GM12878 (cell line): ENCODE measurements around the gene VSIG10L2. TPM values are rescaled to one million over a fixed set of nuclear protein-coding genes. Genes with fewer than 3 reads are reported as not detected.

Experiments
- CBX5 ChIP-seq: sonication (generic); IDR thresholded peaks from 2 replicates; pipeline ENCODE4 v1.6.1; 2016; ENCODE audit warnings: low read depth, moderate library complexity, mild to moderate bottlenecking, inconsistent platforms
- CREM ChIP-seq: IDR thresholded peaks from 2 replicates; pipeline ENCODE4 v1.6.1; 2014; ENCODE audit warnings: antibody characterized with exemption, low read depth
- EED ChIP-seq: sonication (generic); IDR thresholded peaks from 2 replicates; pipeline ENCODE4 v1.6.1; 2016; ENCODE audit warnings: antibody characterized with exemption, low read depth
- PAX8 ChIP-seq: fragments of 450-650 bp; IDR thresholded peaks from 2 replicates; pipeline ENCODE4 v1.6.1; 2017; ENCODE audit warnings: mild to moderate bottlenecking, moderate library complexity
- RAD51 ChIP-seq: fragments of 450-650 bp; IDR thresholded peaks from 2 replicates; pipeline ENCODE4 v1.6.1; 2016; ENCODE audit warnings: moderate library complexity, mild to moderate bottlenecking, inconsistent platforms
- SUZ12 ChIP-seq: fragments of 200-600 bp; sonication (generic); IDR thresholded peaks from one replicate; pipeline ENCODE4 v1.6.1; 2018; ENCODE audit warnings: antibody characterized with exemption, mild to moderate bottlenecking; ENCODE audit not compliant: unreplicated experiment
- ZBED1 ChIP-seq: IDR thresholded peaks from 2 replicates; pipeline ENCODE4 v1.6.1; 2016; ENCODE audit warnings: borderline replicate concordance
- ZNF274 ChIP-seq: IDR thresholded peaks from one replicate; pipeline ENCODE4 v1.8.0; 2011; ENCODE audit not compliant: insufficient read length, insufficient read depth
- polyA plus RNA-seq, 11 experiments: library from polyadenylated mRNA; depleted of rRNA in 4 of 11; unstranded in 6 of 11; stranded (reverse) in 5 of 11; fragments of >200 nt; fragmentation: Nextera tagmentation in 4 of 11; fragmentation: Illumina TruSeq in 1 of 11; extraction: Ambion mirVana in 4 of 11; extraction: Trizol in 1 of 11; gene quantifications; 1 replicate in 1 of 11; 2 replicates in 10 of 11; pipeline versions ENCODE4 v1.2.1 to v1.2.3, GENCODE V29; 2011 to 2016; ENCODE audit warnings: inconsistent platforms in 2 of 11, missing spikeins in 2 of 11, low read depth in 1 of 11
- total RNA-seq, 4 experiments: library from RNA; depleted of rRNA in 3 of 4; stranded (reverse); fragments of >200 nt in 3 of 4; fragmentation: Illumina TruSeq in 1 of 4; extraction: Trizol in 1 of 4; gene quantifications; 2 replicates each; pipeline versions ENCODE4 v1.2.1 to v1.2.3, GENCODE V29; 2013 to 2021
- TF ChIP-seq, protein P1 (sequence below): IDR thresholded peaks from 2 replicates; pipeline ENCODE4 v1.6.1; 2011; ENCODE audit warnings: borderline replicate concordance, low read depth, mild to moderate bottlenecking, moderate library complexity, mixed read lengths, low read length; ENCODE audit not compliant: insufficient read depth; ENCODE audit errors: extremely low read length
- TF ChIP-seq, protein P2 (sequence below): IDR thresholded peaks from 2 replicates; pipeline ENCODE4 v1.6.1; 2011; ENCODE audit warnings: borderline replicate concordance, low read depth, mild to moderate bottlenecking, moderate library complexity, low read length; ENCODE audit not compliant: insufficient read depth, poor library complexity, severe bottlenecking
- TF ChIP-seq, protein P3 (sequence below): fragments of 450-650 bp; formaldehyde crosslinking; IDR thresholded peaks from 2 replicates; pipeline ENCODE4 v1.4.0; 2020; ENCODE audit warnings: mild to moderate bottlenecking, moderate library complexity
- TF ChIP-seq, protein P4 (sequence below): fragments of 450-650 bp; IDR thresholded peaks from 2 replicates; pipeline ENCODE4 v1.6.1; 2017; ENCODE audit warnings: mild to moderate bottlenecking
- TF ChIP-seq, protein P5 (sequence below): fragments of 450-650 bp; IDR thresholded peaks from 2 replicates; pipeline ENCODE4 v1.6.1; 2017; ENCODE audit warnings: borderline replicate concordance
- TF ChIP-seq, protein P6 (sequence below): fragments of 450-650 bp; IDR thresholded peaks from 2 replicates; pipeline ENCODE4 v1.6.1; 2017; ENCODE audit warnings: low read depth, mild to moderate bottlenecking, moderate library complexity

The VSIG10L2 gene
- total and polyA plus RNA-seq, 10 of the 15 experiments (the other 5 are each of a cell fraction or from before 2014, with no cell fraction given): 0.02 TPM; not detected in 9

DNA sequence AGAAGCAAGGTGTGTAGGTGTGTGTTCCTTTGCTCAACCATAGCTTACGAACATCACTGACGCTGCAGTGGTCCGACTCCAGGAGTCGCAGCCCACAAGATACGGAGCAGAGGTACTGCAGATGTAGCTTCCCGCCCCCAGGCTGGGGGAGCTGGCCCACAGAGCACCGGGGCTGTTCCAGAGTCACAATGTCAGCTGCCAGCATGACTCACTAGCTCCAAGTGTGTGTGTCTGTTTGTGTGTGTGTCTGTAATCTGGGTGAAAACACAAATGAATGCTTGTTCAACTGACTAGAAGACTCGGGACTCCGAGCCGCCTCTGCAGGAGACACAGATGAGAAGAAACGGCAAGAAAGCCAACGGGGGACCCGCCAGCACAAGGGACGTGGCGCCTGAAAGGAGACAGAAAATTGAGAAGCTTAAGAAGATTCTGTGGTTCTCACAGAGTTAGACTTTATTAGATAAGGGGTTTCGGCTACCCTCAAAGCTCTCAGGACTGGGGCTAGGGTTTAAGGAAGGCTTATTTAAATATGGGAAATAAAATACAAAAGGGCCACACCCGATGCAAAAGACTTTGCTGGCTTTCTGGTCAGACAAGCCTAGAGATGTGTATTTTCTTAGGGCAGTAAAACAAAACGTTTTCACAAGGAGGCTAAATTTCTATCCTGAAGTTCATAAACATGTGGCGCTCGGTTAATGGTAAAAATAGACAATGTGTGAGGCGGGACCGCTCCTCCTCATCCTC lies 10.7 kb downstream of the VSIG10L2 start (continued):
- TF ChIP-seq, protein P1, sequence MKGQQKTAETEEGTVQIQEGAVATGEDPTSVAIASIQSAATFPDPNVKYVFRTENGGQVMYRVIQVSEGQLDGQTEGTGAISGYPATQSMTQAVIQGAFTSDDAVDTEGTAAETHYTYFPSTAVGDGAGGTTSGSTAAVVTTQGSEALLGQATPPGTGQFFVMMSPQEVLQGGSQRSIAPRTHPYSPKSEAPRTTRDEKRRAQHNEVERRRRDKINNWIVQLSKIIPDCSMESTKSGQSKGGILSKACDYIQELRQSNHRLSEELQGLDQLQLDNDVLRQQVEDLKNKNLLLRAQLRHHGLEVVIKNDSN: no peak
- TF ChIP-seq, protein P2, sequence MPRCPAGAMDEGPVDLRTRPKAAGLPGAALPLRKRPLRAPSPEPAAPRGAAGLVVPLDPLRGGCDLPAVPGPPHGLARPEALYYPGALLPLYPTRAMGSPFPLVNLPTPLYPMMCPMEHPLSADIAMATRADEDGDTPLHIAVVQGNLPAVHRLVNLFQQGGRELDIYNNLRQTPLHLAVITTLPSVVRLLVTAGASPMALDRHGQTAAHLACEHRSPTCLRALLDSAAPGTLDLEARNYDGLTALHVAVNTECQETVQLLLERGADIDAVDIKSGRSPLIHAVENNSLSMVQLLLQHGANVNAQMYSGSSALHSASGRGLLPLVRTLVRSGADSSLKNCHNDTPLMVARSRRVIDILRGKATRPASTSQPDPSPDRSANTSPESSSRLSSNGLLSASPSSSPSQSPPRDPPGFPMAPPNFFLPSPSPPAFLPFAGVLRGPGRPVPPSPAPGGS: no peak
- no peak for TF ChIP-seq ZNF274
- TF ChIP-seq PAX8: no peak
- TF ChIP-seq CREM: no peak
- TF ChIP-seq, protein P3, sequence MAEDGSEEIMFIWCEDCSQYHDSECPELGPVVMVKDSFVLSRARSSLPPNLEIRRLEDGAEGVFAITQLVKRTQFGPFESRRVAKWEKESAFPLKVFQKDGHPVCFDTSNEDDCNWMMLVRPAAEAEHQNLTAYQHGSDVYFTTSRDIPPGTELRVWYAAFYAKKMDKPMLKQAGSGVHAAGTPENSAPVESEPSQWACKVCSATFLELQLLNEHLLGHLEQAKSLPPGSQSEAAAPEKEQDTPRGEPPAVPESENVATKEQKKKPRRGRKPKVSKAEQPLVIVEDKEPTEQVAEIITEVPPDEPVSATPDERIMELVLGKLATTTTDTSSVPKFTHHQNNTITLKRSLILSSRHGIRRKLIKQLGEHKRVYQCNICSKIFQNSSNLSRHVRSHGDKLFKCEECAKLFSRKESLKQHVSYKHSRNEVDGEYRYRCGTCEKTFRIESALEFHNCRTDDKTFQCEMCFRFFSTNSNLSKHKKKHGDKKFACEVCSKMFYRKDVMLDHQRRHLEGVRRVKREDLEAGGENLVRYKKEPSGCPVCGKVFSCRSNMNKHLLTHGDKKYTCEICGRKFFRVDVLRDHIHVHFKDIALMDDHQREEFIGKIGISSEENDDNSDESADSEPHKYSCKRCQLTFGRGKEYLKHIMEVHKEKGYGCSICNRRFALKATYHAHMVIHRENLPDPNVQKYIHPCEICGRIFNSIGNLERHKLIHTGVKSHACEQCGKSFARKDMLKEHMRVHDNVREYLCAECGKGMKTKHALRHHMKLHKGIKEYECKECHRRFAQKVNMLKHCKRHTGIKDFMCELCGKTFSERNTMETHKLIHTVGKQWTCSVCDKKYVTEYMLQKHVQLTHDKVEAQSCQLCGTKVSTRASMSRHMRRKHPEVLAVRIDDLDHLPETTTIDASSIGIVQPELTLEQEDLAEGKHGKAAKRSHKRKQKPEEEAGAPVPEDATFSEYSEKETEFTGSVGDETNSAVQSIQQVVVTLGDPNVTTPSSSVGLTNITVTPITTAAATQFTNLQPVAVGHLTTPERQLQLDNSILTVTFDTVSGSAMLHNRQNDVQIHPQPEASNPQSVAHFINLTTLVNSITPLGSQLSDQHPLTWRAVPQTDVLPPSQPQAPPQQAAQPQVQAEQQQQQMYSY: no peak
- no peak for TF ChIP-seq ZBED1
- no peak for TF ChIP-seq CBX5
- TF ChIP-seq EED: no peak
- TF ChIP-seq, protein P4, sequence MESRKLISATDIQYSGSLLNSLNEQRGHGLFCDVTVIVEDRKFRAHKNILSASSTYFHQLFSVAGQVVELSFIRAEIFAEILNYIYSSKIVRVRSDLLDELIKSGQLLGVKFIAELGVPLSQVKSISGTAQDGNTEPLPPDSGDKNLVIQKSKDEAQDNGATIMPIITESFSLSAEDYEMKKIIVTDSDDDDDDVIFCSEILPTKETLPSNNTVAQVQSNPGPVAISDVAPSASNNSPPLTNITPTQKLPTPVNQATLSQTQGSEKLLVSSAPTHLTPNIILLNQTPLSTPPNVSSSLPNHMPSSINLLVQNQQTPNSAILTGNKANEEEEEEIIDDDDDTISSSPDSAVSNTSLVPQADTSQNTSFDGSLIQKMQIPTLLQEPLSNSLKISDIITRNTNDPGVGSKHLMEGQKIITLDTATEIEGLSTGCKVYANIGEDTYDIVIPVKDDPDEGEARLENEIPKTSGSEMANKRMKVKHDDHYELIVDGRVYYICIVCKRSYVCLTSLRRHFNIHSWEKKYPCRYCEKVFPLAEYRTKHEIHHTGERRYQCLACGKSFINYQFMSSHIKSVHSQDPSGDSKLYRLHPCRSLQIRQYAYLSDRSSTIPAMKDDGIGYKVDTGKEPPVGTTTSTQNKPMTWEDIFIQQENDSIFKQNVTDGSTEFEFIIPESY: no peak
- TF ChIP-seq, protein P5, sequence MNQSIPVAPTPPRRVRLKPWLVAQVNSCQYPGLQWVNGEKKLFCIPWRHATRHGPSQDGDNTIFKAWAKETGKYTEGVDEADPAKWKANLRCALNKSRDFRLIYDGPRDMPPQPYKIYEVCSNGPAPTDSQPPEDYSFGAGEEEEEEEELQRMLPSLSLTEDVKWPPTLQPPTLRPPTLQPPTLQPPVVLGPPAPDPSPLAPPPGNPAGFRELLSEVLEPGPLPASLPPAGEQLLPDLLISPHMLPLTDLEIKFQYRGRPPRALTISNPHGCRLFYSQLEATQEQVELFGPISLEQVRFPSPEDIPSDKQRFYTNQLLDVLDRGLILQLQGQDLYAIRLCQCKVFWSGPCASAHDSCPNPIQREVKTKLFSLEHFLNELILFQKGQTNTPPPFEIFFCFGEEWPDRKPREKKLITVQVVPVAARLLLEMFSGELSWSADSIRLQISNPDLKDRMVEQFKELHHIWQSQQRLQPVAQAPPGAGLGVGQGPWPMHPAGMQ: no peak
- no peak for TF ChIP-seq RAD51
- TF ChIP-seq SUZ12: no peak
- TF ChIP-seq, protein P6, sequence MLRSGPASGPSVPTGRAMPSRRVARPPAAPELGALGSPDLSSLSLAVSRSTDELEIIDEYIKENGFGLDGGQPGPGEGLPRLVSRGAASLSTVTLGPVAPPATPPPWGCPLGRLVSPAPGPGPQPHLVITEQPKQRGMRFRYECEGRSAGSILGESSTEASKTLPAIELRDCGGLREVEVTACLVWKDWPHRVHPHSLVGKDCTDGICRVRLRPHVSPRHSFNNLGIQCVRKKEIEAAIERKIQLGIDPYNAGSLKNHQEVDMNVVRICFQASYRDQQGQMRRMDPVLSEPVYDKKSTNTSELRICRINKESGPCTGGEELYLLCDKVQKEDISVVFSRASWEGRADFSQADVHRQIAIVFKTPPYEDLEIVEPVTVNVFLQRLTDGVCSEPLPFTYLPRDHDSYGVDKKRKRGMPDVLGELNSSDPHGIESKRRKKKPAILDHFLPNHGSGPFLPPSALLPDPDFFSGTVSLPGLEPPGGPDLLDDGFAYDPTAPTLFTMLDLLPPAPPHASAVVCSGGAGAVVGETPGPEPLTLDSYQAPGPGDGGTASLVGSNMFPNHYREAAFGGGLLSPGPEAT: no peak
